ENCODE data around the gene ADNP.

GRCh38 chr20:50848341-50848808, 82.9 kb downstream of the ADNP start:
- TF ChIP-seq, protein P1, sequence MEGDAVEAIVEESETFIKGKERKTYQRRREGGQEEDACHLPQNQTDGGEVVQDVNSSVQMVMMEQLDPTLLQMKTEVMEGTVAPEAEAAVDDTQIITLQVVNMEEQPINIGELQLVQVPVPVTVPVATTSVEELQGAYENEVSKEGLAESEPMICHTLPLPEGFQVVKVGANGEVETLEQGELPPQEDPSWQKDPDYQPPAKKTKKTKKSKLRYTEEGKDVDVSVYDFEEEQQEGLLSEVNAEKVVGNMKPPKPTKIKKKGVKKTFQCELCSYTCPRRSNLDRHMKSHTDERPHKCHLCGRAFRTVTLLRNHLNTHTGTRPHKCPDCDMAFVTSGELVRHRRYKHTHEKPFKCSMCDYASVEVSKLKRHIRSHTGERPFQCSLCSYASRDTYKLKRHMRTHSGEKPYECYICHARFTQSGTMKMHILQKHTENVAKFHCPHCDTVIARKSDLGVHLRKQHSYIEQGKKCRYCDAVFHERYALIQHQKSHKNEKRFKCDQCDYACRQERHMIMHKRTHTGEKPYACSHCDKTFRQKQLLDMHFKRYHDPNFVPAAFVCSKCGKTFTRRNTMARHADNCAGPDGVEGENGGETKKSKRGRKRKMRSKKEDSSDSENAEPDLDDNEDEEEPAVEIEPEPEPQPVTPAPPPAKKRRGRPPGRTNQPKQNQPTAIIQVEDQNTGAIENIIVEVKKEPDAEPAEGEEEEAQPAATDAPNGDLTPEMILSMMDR (IDR thresholded peaks at IDR 0.05), result no peak
- no peak for TF ChIP-seq EZH2 (IDR thresholded peaks at IDR 0.05)
